Small intestine (tissue), 7 donors: Measurements from ENCODE around the gene YBX1. TPM values are rescaled to one million over a fixed set of nuclear protein-coding genes. Genes with fewer than 3 reads are reported as not detected.
"Not testable (repeated sequence)": the region's sequence is repeated elsewhere in the genome, so short reads cannot be mapped to it uniquely, and the experiment has no call there.

Experiments used
- DNase-seq, 2 donors: peaks; one replicate each; pipeline versions ENCODE4 v3.0.0 to v3.0.0-alpha.2; 2013
- FAIRE-seq: peaks from 2 replicates; lab custom pipeline; 2012; peaks lifted over from hg19 to GRCh38; lab: Jason Lieb, UNC
- H3K27ac ChIP-seq, 3 donors: one replicate each; pipeline ENCODE4 v1.5.1; 2013; ENCODE audit warnings: low read length in 2 of 3, mild to moderate bottlenecking in 2 of 3, control low read depth in 1 of 3, inconsistent platforms in 1 of 3, low read depth in 1 of 3, moderate library complexity in 1 of 3
- H3K27me3 ChIP-seq, 3 donors: one replicate each; pipeline ENCODE4 v1.6.1; 2013; ENCODE audit warnings: low read length in 3 of 3, inconsistent platforms in 1 of 3; ENCODE audit not compliant: control insufficient read depth in 3 of 3, insufficient read depth in 3 of 3
- H3K36me3 ChIP-seq, 3 donors: one replicate each; pipeline ENCODE4 v1.6.1; 2013; ENCODE audit warnings: low read length in 3 of 3, inconsistent platforms in 1 of 3, low read depth in 1 of 3, mild to moderate bottlenecking in 1 of 3, moderate library complexity in 1 of 3; ENCODE audit not compliant: control insufficient read depth in 3 of 3, insufficient read depth in 2 of 3
- H3K4me1 ChIP-seq, 3 donors: one replicate each; pipeline ENCODE4 v1.6.1; 2013; ENCODE audit warnings: low read length in 2 of 3, inconsistent platforms in 1 of 3, low read depth in 1 of 3, mild to moderate bottlenecking in 1 of 3, moderate library complexity in 1 of 3; ENCODE audit not compliant: control insufficient read depth in 3 of 3, insufficient read depth in 2 of 3
- H3K4me3 ChIP-seq, 3 donors: one replicate each; pipeline ENCODE4 v1.5.1; 2013; ENCODE audit warnings: low read length in 3 of 3, control low read depth in 1 of 3, inconsistent platforms in 1 of 3, low read depth in 1 of 3, mild to moderate bottlenecking in 1 of 3, moderate library complexity in 1 of 3
- H3K9me3 ChIP-seq, 2 donors: one replicate each; pipeline ENCODE4 v1.6.1; 2013; ENCODE audit warnings: low read depth in 1 of 2, low read length in 1 of 2; ENCODE audit not compliant: control insufficient read depth in 2 of 2, insufficient read depth in 1 of 2
- WGBS, 3 donors: extraction: QIAGEN DNeasy Blood & Tissue Kit; methylation state at CpG; one replicate each; pipeline ENCODE4 v1.1.7; 2013; 5-methylcytosine and 5-hydroxymethylcytosine counted together
- polyA plus RNA-seq, 4 donors: library from polyadenylated mRNA; stranded (reverse) in 3 of 4; unstranded in 1 of 4; fragments of 200-250 nt in 3 of 4; fragments of 120-200 nt in 1 of 4; gene quantifications; one replicate each; pipeline versions ENCODE4 v1.2.1 to v1.2.3, GENCODE V29; 2013
- donor health status: healthy with polysubstance abuse.
- donor health status: control.
- donor health status: control.
- donor health status: Bipolar disorder and iron deficiency.
- donor health status: healthy.

The YBX1 gene
- polyA plus RNA-seq, 4 donors, result 509 to 779 (median 590) TPM

DNA sequence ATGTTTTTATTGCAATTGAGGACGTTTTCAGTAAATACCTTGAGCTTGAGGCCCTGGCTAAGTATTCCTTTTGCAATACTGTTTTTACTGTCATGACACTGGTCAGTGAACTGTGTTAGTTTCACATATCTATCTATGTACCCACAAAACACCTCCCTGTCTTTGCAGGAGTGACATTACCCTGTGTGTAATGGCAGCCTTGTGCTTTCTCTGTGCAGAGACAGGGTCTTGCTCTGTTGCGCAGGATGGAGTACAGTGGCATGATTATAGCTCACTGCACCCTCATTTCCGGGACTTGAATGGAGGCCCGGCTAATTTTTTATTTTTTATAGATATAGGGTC is 8.9 kb downstream of the YBX1 start:
- H3K36me3 ChIP-seq, result peaks cover 0 to 5% (median 2%) of the 10 kb centered on the region in 3 donors
- H3K27me3 ChIP-seq, result no peaks in the 10 kb centered on the region
- peaks cover 10 to 59% (median 37%) of the 10 kb centered on the region in 3 donors for H3K4me1 ChIP-seq
- DNase-seq (no peak), FAIRE-seq (no peak)
- H3K27ac ChIP-seq, result peak overlapping the region in 2 of 3 donors; percentile 61 to 89
- WGBS, 3 donors, result 18 to 50% (median 34%) methylated on average over 4 of the region's 4 CpGs
- H3K9me3 ChIP-seq, result no peaks in the 10 kb centered on the region
- H3K4me3 ChIP-seq, result no peak overlapping the region

DNA sequence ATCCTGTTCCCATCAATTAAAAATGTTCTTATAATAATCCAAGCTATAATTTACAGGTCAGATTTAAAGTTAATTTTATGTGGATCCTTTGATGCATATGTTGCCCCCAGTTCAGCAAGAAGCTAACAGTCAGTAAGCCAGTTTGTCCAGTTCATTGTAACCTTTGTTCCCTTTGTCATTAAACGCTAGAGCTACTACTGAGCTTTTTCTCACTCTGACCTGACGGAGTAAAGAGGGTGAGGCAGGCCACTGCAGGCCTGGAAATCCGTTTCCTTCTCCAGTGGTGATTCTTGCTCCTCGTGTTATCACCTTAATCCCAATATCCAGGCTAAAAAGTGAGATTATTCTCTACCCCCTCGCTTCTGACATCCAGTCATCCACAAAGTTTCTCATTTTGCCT is 10.2 kb downstream of the YBX1 start:
- DNase-seq, result peak; percentile 92 to 94
- Histone ChIP-seq H3K4me3 (no peak overlapping the region), H3K9me3 (no peaks in the 10 kb centered on the region), H3K4me1 (peaks cover 6 to 55% (median 28%) of the 10 kb centered on the region in 3 donors), H3K27ac (peak overlapping the region; percentile 82 to 93 (median 89)), H3K27me3 (no peaks in the 10 kb centered on the region), H3K36me3 (peaks cover 3 to 8% (median 6%) of the 10 kb centered on the region in 3 donors)
- WGBS, 3 donors, result 14 to 49% (median 14%) methylated on average over 5 of the region's 5 CpGs
- no peak for FAIRE-seq

DNA sequence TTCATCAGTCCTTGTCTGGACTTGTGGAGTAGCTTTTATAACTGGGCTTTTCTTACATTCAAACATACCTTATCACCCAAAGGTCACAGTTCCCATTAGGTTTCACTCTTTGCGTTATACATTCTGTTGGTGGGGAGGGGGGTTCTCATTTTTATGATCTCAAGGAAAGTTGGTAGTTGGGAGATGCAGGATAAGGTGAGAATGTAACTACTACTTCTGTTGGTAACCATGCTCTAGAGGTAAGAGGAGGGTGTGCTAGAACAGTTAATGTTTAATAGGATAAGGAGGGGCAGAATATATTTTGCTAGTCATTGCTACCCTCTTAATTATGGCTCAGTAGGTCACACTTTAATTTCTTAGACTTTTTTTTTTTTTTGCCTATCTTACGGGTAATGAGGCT is 10.7 kb downstream of the YBX1 start:
- no peaks in the 10 kb centered on the region for H3K27me3 ChIP-seq
- H3K4me1 ChIP-seq, result peaks cover 6 to 51% (median 25%) of the 10 kb centered on the region in 3 donors
- DNase-seq, result peak; percentile 64 to 71
- H3K36me3 ChIP-seq, result peaks cover 3 to 10% (median 7%) of the 10 kb centered on the region in 3 donors
- FAIRE-seq, result no peak
- peak overlapping the region; percentile 82 to 93 (median 89) for H3K27ac ChIP-seq
- no peaks in the 10 kb centered on the region for H3K9me3 ChIP-seq
- 13 to 57% (median 41%) methylated on average over 2 of the region's 2 CpGs for WGBS, 3 donors
- H3K4me3 ChIP-seq, result no peak overlapping the region

DNA sequence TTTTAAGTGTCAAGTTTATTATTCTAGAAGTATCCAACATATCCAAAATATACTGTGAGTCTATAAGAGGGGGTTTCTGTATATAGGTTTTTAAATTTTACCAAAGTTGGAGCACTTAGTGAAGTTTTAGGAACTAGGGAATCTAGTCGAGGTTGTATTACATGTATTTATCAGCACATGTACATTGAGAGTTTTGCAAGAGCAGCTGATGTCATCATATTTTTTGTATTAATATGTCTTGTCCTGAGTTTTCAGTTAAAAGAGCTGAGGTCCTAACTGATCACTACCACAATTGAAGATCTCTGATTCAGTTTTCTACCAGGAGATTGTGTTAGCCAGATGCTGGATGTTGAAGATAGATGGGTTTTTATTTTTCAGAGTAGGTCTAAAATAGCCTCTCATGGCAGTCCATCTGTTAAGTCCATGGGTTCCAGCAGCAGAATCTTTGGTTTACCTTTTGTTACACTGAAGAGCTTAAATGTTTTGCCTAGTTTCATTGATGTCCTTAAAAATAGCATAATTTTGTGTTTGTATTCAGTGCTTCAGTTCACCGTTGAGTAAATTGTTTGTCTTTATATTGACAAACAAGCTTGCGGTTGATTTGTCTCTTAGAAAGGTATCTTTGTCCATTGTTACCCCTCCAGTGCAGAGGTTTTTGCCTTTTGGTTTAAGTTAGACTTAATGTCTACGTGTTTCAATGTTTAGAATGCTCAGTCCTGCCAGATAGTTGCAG is 16.0 kb downstream of the YBX1 start:
- Histone ChIP-seq H3K27ac (no peak overlapping the region), H3K27me3 (no peaks in the 10 kb centered on the region), H3K4me3 (no peak overlapping the region), H3K9me3 (no peaks in the 10 kb centered on the region), H3K4me1 (peaks cover 0 to 12% (median 4%) of the 10 kb centered on the region in 3 donors), H3K36me3 (peaks cover 6 to 26% (median 26%) of the 10 kb centered on the region in 3 donors)
- no peak for DNase-seq
- 91 to 93% (median 91%) methylated on average over 4 of the region's 4 CpGs for WGBS, 3 donors
- no peak for FAIRE-seq

DNA sequence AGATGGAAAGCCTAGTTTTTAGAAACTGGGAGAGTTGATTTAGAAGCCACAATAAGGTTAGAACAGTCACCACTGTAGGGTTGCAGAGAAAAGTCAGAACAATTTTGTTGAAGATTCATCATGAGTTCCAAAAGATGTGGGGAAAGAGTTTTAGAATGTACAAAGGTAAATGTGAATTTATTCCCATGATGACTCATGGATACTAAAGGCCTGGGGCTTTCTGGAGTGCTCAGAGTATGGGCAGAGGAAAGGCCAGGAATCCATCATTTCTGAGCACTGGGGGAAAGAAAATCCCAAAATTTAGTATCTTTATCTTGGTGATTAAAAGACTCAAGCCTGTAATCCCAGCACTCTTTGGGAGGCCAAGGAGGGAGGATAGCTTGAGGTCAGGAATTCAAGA is 17.8 kb downstream of the YBX1 start:
- no peak for FAIRE-seq
- H3K4me3 ChIP-seq, result no peak overlapping the region
- no peaks in the 10 kb centered on the region for H3K9me3 ChIP-seq

DNA sequence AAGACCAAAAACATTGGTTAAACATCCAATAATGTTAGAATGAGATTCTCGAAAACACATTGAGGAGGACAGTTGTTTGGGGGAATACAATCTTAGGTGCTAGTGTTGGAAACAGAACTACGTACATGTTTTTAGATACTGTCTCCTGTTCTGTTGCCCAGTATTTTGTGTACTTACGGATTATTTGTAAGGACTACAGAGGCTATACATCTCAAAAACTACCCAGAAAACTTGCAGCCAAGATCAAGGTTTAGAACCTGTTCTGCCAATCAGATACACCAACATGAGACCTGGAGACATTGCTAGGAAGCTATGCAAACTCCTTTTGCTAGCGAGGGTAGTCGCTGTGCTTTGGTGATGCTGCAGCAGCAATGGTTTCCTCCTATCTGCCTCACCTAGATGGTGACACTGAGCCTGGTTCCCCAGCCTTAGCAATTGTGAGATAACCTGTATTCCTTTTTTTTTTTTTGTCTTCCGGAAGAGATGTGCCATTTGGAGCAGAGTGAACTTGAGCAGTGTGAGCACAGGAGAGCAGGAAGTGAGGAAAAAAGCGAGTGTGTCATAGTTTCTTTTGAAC is 21.8 kb downstream of the YBX1 start:
- H3K27me3 ChIP-seq, result no peaks in the 10 kb centered on the region
- 90 to 93% (median 91%) methylated on average over 7 of the region's 7 CpGs for WGBS, 3 donors
- H3K27ac ChIP-seq, result no peak overlapping the region
- H3K4me1 ChIP-seq, result no peaks in the 10 kb centered on the region
- FAIRE-seq (no peak), DNase-seq (no peak)
- no peaks in the 10 kb centered on the region for H3K9me3 ChIP-seq
- peaks cover 8 to 42% (median 13%) of the 10 kb centered on the region in 3 donors for H3K36me3 ChIP-seq
- no peak overlapping the region for H3K4me3 ChIP-seq

More for the DNA sequence above, 17.8 kb downstream of the YBX1 start:
- DNase-seq, result no peak
- Histone ChIP-seq H3K4me1 (no peaks in the 10 kb centered on the region), H3K27me3 (no peaks in the 10 kb centered on the region), H3K36me3 (peaks cover 8 to 34% (median 30%) of the 10 kb centered on the region in 3 donors), H3K27ac (no peak overlapping the region)

DNA sequence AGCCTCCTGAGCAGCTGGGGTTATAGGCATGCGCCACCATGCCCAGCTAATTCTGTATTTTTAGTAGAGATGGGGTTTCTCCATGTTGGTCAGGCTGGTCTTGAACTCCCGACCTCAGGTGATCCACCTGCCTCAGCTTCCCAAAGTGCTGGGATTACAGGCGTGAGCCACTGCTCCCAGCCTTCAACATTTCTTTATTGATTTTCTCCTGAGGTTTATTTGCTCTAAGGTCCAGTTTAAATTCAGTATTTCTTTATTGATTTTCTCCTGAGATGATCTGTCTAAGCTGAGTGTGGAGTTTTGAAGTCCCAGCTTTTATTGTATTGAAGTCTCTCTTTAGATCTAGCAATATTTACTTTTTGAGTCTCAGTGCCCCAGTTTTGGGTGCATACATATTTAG is 30.6 kb downstream of the YBX1 start:
- WGBS, 3 donors, result 94 to 98% (median 95%) methylated on average over 3 of the region's 3 CpGs
- not testable (repeated sequence) for H3K27ac ChIP-seq, H3K4me1 ChIP-seq, DNase-seq, FAIRE-seq, H3K4me3 ChIP-seq, H3K27me3 ChIP-seq
- H3K9me3 ChIP-seq, result peaks cover 0 to 32% of the 10 kb centered on the region in 2 donors
- H3K36me3 ChIP-seq, result peaks cover 0 to 34% (median 2%) of the 10 kb centered on the region in 3 donors

DNA sequence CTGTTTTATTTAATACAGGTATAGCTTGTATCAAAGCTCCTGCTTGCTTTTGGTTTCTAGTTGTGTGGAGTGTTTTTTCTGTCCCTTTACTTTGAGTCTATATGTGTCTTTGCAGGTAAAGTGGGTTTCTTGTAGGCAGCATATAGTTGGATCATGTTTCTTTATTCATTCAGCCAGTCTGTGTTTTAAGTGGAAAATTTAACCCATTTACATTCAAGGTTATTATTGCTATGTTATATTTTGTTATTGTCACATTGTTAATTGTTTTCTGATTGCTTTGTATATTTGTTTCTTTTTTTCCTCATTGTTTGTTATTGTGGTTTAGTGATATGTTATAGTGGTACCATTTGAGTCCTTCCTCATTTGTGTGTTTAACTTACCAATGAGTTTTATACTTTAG is 31.1 kb downstream of the YBX1 start:
- H3K4me1 ChIP-seq, result no peaks in the 10 kb centered on the region
- H3K36me3 ChIP-seq, result peaks cover 0 to 36% (median 2%) of the 10 kb centered on the region in 3 donors
- no peak overlapping the region for H3K27ac ChIP-seq
- DNase-seq, result no peak
- no peak for FAIRE-seq
- H3K9me3 ChIP-seq, result peaks cover 0 to 32% of the 10 kb centered on the region in 2 donors
- no peaks in the 10 kb centered on the region for H3K27me3 ChIP-seq
- H3K4me3 ChIP-seq, result no peak overlapping the region
